Heart left ventricle (tissue), 16 donors: Measurements from ENCODE around the gene IGIP. TPM values are rescaled to one million over a fixed set of nuclear protein-coding genes. Genes with fewer than 3 reads are reported as not detected.

ENCODE experiments used
- ATAC-seq, 4 donors: fragments of 200-7000 bp; cut with Tn5 transposase; one replicate each; pipeline ENCODE4 v1.9.1; 2020 to 2022; ENCODE audit warnings: moderate library complexity in 4 of 4, mild to moderate bottlenecking in 3 of 4, moderate number of reproducible peaks in 1 of 4
- DNase-seq, 5 donors: peaks; one replicate each; pipeline ENCODE4 v3.0.0-alpha.2; 2020
- H3K27ac ChIP-seq, 12 donors: fragments of 200-600 bp; sonication (generic) in 4 of 12; one replicate each; pipeline versions ENCODE4 v1.5.0 to v1.8.0; 2016 to 2022; ENCODE audit warnings: mild to moderate bottlenecking in 2 of 12
- H3K27me3 ChIP-seq, 9 donors: fragments of 200-600 bp; sonication (generic) in 2 of 9; one replicate each; pipeline versions ENCODE4 v1.5.1 to v1.8.0; 2016 to 2022; ENCODE audit warnings: mild to moderate bottlenecking in 3 of 9
- H3K36me3 ChIP-seq, 9 donors: fragments of 200-600 bp; sonication (generic) in 2 of 9; one replicate each; pipeline versions ENCODE4 v1.5.0 to v1.8.0; 2018 to 2022; ENCODE audit warnings: mild to moderate bottlenecking in 2 of 9
- H3K4me1 ChIP-seq, 12 donors: fragments of 200-600 bp; sonication (generic) in 4 of 12; one replicate each; pipeline versions ENCODE4 v1.5.0 to v1.8.0; 2016 to 2022; ENCODE audit warnings: mild to moderate bottlenecking in 3 of 12
- H3K4me3 ChIP-seq, 12 donors: fragments of 200-600 bp; sonication (generic) in 4 of 12; one replicate each; pipeline versions ENCODE4 v1.5.0 to v1.8.0; 2017 to 2022; ENCODE audit warnings: mild to moderate bottlenecking in 9 of 12, moderate library complexity in 4 of 12
- H3K9me3 ChIP-seq, 12 donors: fragments of 200-600 bp; sonication (generic) in 4 of 12; one replicate each; pipeline versions ENCODE4 v1.5.0 to v1.8.0; 2016 to 2022; ENCODE audit warnings: mild to moderate bottlenecking in 1 of 12
- CTCF ChIP-seq, 12 donors: fragments of 200-600 bp; sonication (generic) in 4 of 12; IDR thresholded peaks; one replicate each; pipeline versions ENCODE4 v1.5.0 to v1.8.0; 2018 to 2022; ENCODE audit warnings: antibody characterized with exemption in 12 of 12, mild to moderate bottlenecking in 5 of 12
- POLR2A ChIP-seq, 2 donors: fragments of 450-650 bp; IDR thresholded peaks; one replicate each; pipeline ENCODE4 v1.6.1; 2017; ENCODE audit warnings: antibody characterized with exemption in 2 of 2, mild to moderate bottlenecking in 2 of 2, moderate library complexity in 2 of 2
- WGBS, 4 donors: extraction: QIAGEN DNeasy Blood & Tissue Kit in 2 of 4; methylation state at CpG; one replicate each; pipeline versions ENCODE4 v1.1.5 to v1.1.7; 2013 to 2018; 5-methylcytosine and 5-hydroxymethylcytosine counted together
- intact Hi-C, 10 donors: fragments of 100-400 bp; cut with DNase I; formaldehyde crosslinking; loops; one replicate each; pipeline versions ENCODE4 v1.11.1 to v1.14.2; 2022
- polyA plus RNA-seq, 2 donors: library from polyadenylated mRNA; stranded (reverse); fragments of 200-250 nt; gene quantifications; one replicate each; pipeline ENCODE4 v1.2.3, GENCODE V29; 2013
- total RNA-seq, 9 donors: library from RNA; depleted of rRNA in 2 of 9; stranded (reverse); fragments of >200 nt in 2 of 9; fragmentation: NEBNext Ultra II Directional in 3 of 9; extraction: Animal tissue kit (Norgen Biotek cat#: 25700) in 3 of 9; gene quantifications; one replicate each; pipeline versions ENCODE4 v1.1.0 to v1.2.4, GENCODE V29; 2016 to 2023
- donor health status: ischemic (EF 13 %, LVEDD 7.1; RV severe dilation, severe dysfunction).
- donor health status: healthy with polysubstance abuse.
- donor health status: DM: no; HTN: yes; CAD: no.
- donor health status: DM: no; HTN: no; CAD: no.
- donor health status: ischemic (EF 25% LVEDD 6.9; RV normal size, moderate dysfunction).
- donor health status: ischemic (EF 25% LVEDD 5.7; RV mildly dilated, moderate dysfunction).
- donor health status: healthy.
- donor health status: DM: yes; HTN: yes; CAD: no.
- donor health status: ischemic (EF 35%, LVEDD 5.7; RV mildly dilated, moderate dysfunction).
- donor health status: nonischemic (EF 11% LVEDD 7.7; RV severe dilation, severe dysfunction).
- donor health status: DM: yes; HTN: yes; CAD: no.
- donor health status: PGD.
- donor health status: ischemic (EF 29% LVEDD 5.4; RV normal size, mild dysfunction).
- donor health status: nonischemic (EF 23%, LVEDD 6.1; RV moderate dilation, normal function).

The IGIP gene
- total and polyA plus RNA-seq, 11 donors: 5.8 to 18.3 (median 10.5) TPM

GRCh38 chr5:140146523-140146842 lies 20.7 kb downstream of the IGIP start:
- intact Hi-C loops: loop anchor here in 4 of 10 donors (2.0 to 10.0 kb wide), 4 partner anchors 34 to 352 kb away; partner anchors contain the start of genes PURA (in 2 of the 4) and PSD2 (in 1 of the 4)
- Histone ChIP-seq H3K9me3 (no peaks in the 10 kb centered on the region), H3K36me3 (no peaks in the 10 kb centered on the region), H3K4me3 (peak overlapping the region in 10 of 12 donors; percentile 27 to 61 (median 52)), H3K27ac (peak overlapping the region in 1 of 12 donors; percentile 13), H3K4me1 (peaks cover 0 to 26% (median 16%) of the 10 kb centered on the region in 12 donors), H3K27me3 (peaks cover 0 to 11% (median 0%) of the 10 kb centered on the region in 9 donors)
- DNase-seq (no peak), ATAC-seq (no peak)
- TF ChIP-seq POLR2A (IDR thresholded peaks at IDR 0.05): no peak
- no peak for TF ChIP-seq CTCF (IDR thresholded peaks at IDR 0.05)
- 47 to 78% (median 64%) methylated on average over 7 to 14 of the region's 14 CpGs for WGBS, 4 donors

GRCh38 chr5:140147460-140147859 lies 21.7 kb downstream of the IGIP start:
- ATAC-seq (no peak), DNase-seq (no peak)
- H3K27me3 ChIP-seq: peaks cover 0 to 11% (median 0%) of the 10 kb centered on the region in 9 donors
- H3K36me3 ChIP-seq: no peaks in the 10 kb centered on the region
- H3K4me3 ChIP-seq: no peak overlapping the region
- intact Hi-C loops: loop anchor here in 4 of 10 donors (2.0 to 10.0 kb wide), 4 partner anchors 35 to 353 kb away; partner anchors contain the start of genes PURA (in 2 of the 4) and PSD2 (in 1 of the 4)
- no peak overlapping the region for H3K27ac ChIP-seq
- 93 to 100% (median 98%) methylated on average over 1 of the region's 1 CpG for WGBS, 4 donors
- peaks cover 0 to 26% (median 15%) of the 10 kb centered on the region in 12 donors for H3K4me1 ChIP-seq
- no peaks in the 10 kb centered on the region for H3K9me3 ChIP-seq
- TF ChIP-seq CTCF (IDR thresholded peaks at IDR 0.05) (no peak), POLR2A (IDR thresholded peaks at IDR 0.05) (no peak)

- intact Hi-C loops: loop anchor here in 3 of 10 donors (5.0 to 10.0 kb wide), 3 partner anchors 36 to 354 kb away; partner anchors contain the start of genes PURA (in 2 of the 3) and PSD2 (in 1 of the 3)
- TF ChIP-seq POLR2A (IDR thresholded peaks at IDR 0.05) (no peak), CTCF (IDR thresholded peaks at IDR 0.05) (no peak)
These were observed 22.8 kb downstream of the IGIP start for GRCh38 chr5:140148508-140148907.

GRCh38 chr5:140150201-140150600 lies 24.5 kb downstream of the IGIP start:
- ATAC-seq: no peak

More at GRCh38 chr5:140148508-140148907, 22.8 kb downstream of the IGIP start:
- Histone ChIP-seq H3K27me3 (peaks cover 0 to 11% (median 0%) of the 10 kb centered on the region in 9 donors), H3K9me3 (no peaks in the 10 kb centered on the region), H3K36me3 (no peaks in the 10 kb centered on the region), H3K4me3 (no peak overlapping the region), H3K27ac (no peak overlapping the region), H3K4me1 (peaks cover 0 to 24% (median 15%) of the 10 kb centered on the region in 12 donors)
- ATAC-seq: no peak
- WGBS, 4 donors: 43 to 59% (median 50%) methylated on average over 6 of the region's 6 CpGs
- no peak for DNase-seq

More at GRCh38 chr5:140150201-140150600, 24.5 kb downstream of the IGIP start:
- peaks cover 0 to 15% (median 12%) of the 10 kb centered on the region in 12 donors for H3K4me1 ChIP-seq
- 88 to 93% (median 90%) methylated on average over 2 of the region's 2 CpGs for WGBS, 4 donors
- H3K9me3 ChIP-seq: no peaks in the 10 kb centered on the region
- H3K27ac ChIP-seq: no peak overlapping the region
- intact Hi-C loops: loop anchor here in 3 of 10 donors (10.0 kb wide), 2 partner anchors 285 to 515 kb away; no protein-coding TSS in a partner anchor
- no peak for DNase-seq
- no peaks in the 10 kb centered on the region for H3K36me3 ChIP-seq
- H3K4me3 ChIP-seq: no peak overlapping the region
- H3K27me3 ChIP-seq: peaks cover 0 to 11% (median 0%) of the 10 kb centered on the region in 9 donors
- TF ChIP-seq POLR2A (IDR thresholded peaks at IDR 0.05) (no peak), CTCF (IDR thresholded peaks at IDR 0.05) (no peak)
